Endometrial microvascular endothelial cells (primary cell): ENCODE data around the gene RBFOX1. TPM values are rescaled to one million over a fixed set of nuclear protein-coding genes. Genes with fewer than 3 reads are reported as not detected.

Experiments
- in situ Hi-C: cut with HindIII; loops from 2 replicates; pipeline ENCODE4 v1.10.0; 2017; ENCODE audit warnings: low sequenced_read_pairs, low pct_unique_long_range_greater_than_20kb; ENCODE audit errors: inconsistent ontology term
- total RNA-seq: library from RNA; depleted of rRNA; stranded (reverse); fragments of >200 nt; gene quantifications from one replicate; pipeline ENCODE4 v1.2.3, GENCODE V29; 2015; ENCODE audit errors: inconsistent ontology term

RBFOX1 gene
- total RNA-seq, 1 donor from 2014 or later, result not detected

GRCh38 chr16:7605812-7606211 is 273.2 kb downstream of the RBFOX1 start:
- in situ Hi-C loops, result no loop called here

- in situ Hi-C loops, result no loop called here
Measured at GRCh38 chr16:7612671-7613070, 280.0 kb downstream of the RBFOX1 start.

DNA sequence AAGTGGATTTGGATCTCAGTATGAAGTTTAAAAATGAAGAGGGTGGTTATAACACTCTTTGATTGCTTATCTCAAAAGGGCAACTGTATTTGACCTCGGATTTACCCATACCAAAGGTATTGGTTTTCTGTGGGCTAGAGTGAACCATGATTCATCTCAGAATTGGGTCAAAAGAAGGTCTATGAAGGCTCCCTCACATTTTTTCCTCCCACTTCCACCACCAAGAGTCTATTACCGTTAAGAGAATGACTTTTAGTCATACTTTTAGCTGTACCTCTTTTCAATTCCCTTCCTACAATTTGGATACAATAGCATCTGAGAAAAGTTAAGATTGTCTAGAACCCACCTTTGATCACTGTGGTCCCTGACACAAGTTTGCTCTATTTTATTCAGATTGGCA is 280.9 kb downstream of the RBFOX1 start:
- in situ Hi-C loops, result no loop called here

DNA sequence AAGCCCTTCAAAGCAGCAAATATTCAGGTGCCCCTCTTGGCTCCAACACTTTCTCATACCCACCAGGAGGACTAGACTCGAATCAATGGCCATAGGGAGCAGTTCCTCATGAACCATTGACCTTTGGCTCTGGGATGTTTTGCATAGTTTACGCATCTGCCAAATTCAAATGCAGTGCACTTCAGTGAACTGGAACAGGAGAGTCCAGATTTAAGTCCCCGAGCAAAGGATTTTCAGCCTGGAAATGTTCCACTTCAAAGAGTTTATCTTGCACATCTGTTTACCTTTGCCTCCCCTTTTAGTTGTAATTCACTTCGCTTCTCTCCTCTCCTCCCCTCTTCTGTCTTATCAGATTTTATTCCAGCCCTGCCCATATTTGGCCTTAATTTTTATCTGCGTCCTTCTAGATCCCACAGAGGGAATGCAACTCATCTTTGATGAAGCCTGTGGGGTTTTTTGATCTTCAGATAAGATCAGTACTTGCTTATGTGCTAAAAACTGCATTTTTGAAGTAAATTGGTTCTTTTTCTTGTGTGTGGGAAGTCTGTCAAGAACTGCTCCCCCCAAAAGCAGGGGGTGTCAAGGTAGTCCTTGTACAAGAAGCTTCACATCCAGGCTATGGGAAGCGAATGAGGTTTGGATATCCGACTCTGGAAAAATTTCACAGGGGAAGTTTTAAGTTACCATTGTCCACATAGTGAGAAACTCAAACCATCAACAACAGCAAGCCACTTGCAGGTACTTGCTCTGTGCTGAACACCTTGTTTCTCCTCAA is 281.6 kb downstream of the RBFOX1 start:
- in situ Hi-C loops, result no loop called here

GRCh38 chr16:7615565-7615964 is 282.9 kb downstream of the RBFOX1 start:
- in situ Hi-C loops, result no loop called here

- in situ Hi-C loops, result no loop called here
Measured at GRCh38 chr16:7624871-7625766, 292.5 kb downstream of the RBFOX1 start.

GRCh38 chr16:7628981-7629380 is 296.3 kb downstream of the RBFOX1 start:
- in situ Hi-C loops, result no loop called here

GRCh38 chr16:7629571-7629970 is 296.9 kb downstream of the RBFOX1 start:
- in situ Hi-C loops, result no loop called here

DNA sequence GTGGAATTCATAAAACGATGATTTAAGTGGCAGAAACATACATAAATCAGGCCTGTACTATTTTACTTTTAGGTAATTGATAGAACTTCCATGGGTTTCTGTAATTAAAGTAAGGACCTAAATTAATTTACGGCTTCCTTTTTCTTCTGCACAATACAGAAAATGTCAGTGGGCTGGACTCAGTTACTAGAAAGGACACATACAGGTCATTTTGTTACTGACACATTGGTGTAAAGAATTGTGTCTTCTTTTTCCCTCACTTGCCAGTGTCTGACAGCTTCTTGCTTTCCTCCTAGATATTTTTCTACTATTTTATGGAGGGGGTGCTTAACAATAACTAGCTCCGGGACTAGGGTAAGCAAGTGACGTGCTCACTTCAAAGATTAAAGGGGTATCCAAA is 304.8 kb downstream of the RBFOX1 start:
- in situ Hi-C loops, result no loop called here

- in situ Hi-C loops, result no loop called here
Measured at GRCh38 chr16:7638306-7638705, 305.7 kb downstream of the RBFOX1 start.

- in situ Hi-C loops, result no loop called here
Measured at GRCh38 chr16:7640334-7640733, 307.7 kb downstream of the RBFOX1 start.

GRCh38 chr16:7644176-7644575 is 311.5 kb downstream of the RBFOX1 start:
- in situ Hi-C loops, result no loop called here

- in situ Hi-C loops, result no loop called here
Measured at GRCh38 chr16:7644811-7645210, 312.2 kb downstream of the RBFOX1 start.

DNA sequence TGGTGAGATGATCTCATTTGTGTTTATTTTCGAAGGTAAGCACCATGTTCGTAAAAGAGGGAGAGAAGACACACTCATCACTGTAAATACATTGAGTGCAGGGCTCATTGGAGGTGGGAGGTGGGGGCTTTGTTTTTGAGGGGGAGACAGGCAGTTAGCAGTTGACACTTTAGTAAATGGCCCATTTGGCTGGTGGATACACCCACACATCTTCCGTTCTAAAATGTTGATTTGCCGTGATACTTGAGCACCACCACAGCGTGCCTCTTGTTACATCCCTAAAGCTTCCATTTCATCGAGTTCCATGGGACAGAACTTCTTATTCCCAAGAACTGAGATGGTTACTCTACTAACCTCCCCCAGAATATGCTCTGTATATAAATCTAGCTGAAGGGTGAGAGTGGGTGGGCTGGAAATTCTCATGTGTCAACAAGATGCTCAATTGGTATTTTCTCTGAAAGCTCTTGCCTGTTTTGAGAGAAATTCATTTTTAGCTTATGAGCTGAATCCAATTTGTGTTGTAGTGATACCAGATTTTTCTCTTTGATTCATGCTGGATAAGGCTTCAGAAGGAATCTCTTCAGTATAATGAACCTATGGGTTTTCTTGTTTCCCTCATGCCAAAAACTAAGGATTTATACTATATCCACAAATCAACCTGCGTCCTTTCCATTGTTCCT is 314.3 kb downstream of the RBFOX1 start:
- in situ Hi-C loops, result no loop called here

DNA sequence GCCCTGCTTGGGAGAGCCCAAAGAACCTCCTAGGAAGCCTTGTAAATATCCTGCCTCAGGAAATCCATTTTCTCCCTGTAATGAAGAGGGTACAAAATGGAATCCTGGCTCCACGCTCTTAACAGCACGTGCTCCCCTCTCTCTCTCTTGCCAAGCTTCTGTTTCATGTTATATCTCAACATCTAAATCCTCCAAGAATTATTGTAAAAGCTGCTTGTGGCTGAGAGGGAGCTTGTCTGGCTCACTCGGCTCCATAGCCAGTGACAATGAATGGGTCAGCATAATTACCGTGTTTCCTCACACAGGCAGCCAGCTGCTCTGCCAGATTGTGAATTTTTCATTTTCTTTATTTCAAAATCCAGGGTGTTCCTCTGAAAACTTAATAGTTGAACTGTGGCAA is 317.8 kb downstream of the RBFOX1 start:
- in situ Hi-C loops, result no loop called here

DNA sequence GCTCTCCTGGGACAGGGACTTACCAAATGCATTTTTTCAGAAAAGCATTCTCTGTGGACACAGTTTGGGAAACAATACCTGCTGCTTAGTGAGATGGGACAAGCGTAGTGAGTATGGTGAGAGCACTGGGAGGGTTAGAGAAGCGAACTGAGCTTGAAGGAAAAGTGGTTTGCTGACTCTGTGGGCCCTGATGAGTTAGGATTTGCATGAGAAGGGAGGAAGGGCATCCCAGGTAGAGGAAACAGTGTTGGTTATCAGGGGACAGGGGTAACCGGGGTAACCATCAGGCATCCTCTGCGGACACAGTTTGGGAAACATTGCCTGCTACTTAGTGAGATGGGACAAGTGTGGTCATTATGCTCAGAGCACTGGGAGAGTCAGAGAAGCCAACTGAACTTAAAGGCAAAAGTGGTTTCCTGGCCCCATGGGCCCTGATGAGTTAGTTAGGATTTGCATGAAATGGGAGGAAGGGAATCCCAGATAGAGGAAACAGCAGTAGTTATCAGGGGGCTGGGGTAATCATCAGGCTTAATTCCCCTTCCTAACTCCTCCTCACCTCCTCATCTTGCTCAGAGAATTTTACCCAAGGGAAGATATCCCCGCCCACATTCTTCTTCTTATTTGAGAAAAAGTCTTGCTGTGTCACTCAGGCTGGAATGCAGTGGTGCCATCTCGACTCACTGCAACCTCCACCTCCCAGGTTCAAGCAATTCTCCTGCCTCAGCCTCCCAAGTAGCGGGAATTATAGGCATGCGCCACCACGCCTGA is 319.3 kb downstream of the RBFOX1 start:
- in situ Hi-C loops, result no loop called here

DNA sequence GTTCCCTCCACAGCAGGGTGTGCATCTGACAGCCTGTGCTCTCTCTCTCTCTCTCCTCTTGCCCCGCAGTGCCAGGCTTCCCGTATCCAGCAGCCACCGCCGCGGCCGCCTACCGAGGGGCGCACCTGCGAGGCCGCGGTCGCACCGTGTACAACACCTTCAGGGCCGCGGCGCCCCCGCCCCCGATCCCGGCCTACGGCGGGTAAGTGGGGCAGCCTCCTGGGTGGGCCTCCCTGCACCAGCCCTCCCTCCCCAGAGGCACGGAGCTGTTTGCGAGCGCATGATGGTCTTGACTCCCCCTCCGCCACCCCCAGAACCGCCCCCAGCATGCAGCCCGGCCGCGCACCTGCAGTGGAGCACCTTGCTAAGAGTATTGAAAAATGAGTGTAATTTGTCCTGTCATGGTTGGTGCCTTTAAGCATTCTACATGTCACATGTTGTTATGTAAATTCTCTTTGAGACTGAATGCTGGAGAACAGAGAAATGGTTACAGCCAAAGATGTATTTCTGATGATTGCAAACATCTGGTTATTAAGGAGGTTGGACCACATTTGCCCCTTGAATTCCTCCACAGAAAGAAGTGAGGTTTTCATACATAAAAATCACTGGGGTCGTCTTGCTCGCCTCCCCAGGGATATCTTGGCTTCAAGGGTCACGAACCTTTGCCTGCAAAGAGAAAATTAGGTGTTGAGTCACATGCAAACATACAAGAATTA is 321.3 kb downstream of the RBFOX1 start:
- in situ Hi-C loops, result no loop called here

DNA sequence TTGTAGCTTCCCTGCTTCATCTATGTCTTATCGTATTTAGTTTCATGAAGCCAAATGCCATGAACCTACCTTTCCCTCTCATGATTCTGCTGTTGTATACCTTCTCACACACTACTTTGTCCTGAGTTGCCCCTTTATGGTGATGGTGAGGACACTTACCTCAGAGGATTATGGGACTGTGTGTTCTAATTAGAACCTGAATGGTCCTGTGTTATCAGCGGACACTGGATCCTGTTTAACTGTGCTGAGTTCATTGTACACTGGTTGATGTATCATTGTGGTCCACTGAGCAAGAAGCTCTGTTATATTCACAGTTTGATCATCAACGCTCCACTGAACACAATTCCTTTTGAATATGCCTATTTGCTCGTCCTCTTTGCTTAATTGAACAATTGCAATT is 343.0 kb downstream of the RBFOX1 start:
- in situ Hi-C loops, result no loop called here
